ENCODE results near the gene ZNF500.

Gene ZNF500

GRCh38 chr16:4734730-4735535, 32.0 kb downstream of the ZNF500 start:
- Histone ChIP-seq H3K9me3 (ENCODE audit: low read length) (no peaks in the 10 kb centered on the region), H3K27ac (ENCODE audit: low read depth, low read length, poor library complexity, severe bottlenecking) (peak overlapping the region; percentile 42), H3K36me3 (ENCODE audit: insufficient read depth, low read length) (no peaks in the 10 kb centered on the region), H3F3A (ENCODE audit: insufficient read depth, low read length) (no peaks in the 10 kb centered on the region), H3K4me3 (ENCODE audit: low read depth, low read length, poor library complexity, severe bottlenecking) (peak overlapping the region; percentile 85), H3K9me2 (ENCODE audit: low read depth, low read length) (no peaks in the 10 kb centered on the region), H3K4me2 (ENCODE audit: low read length) (peak overlapping the region; percentile 76), H3K9ac (ENCODE audit: low read length) (peak overlapping the region; percentile 84), H3K79me2 (ENCODE audit: insufficient read depth, low read length) (no peaks in the 10 kb centered on the region), H2AFZ (ENCODE audit: low read length) (peak overlapping the region; percentile 89), H3K27me3 (ENCODE audit: insufficient read depth, low read length) (no peaks in the 10 kb centered on the region), H4K20me1 (ENCODE audit: insufficient read depth, low read length) (no peaks in the 10 kb centered on the region), H3K4me1 (ENCODE audit: insufficient read depth, low read length, severe bottlenecking) (peaks cover 15% of the 10 kb centered on the region)
- TF ChIP-seq EZH2 (IDR thresholded peaks at IDR 0.05; ENCODE audit: borderline replicate concordance, low read length) (no peak), CTCF (IDR thresholded peaks at IDR 0.05; ENCODE audit: low read length) (no peak)

- H2AFZ ChIP-seq (ENCODE audit: low read length), result peak within 1 kb of the TSS; percentile 89
- no peaks in the 10 kb centered on the region for H3K79me2 ChIP-seq (ENCODE audit: insufficient read depth, low read length)
- H3K9me3 ChIP-seq (ENCODE audit: low read length), result no peaks in the 10 kb centered on the region
- peaks cover 15% of the 10 kb centered on the region for H3K4me1 ChIP-seq (ENCODE audit: insufficient read depth, low read length, severe bottlenecking)
- H3K4me3 ChIP-seq (ENCODE audit: low read depth, low read length, poor library complexity, severe bottlenecking), result peak within 1 kb of the TSS; percentile 85
- peak within 1 kb of the TSS; percentile 84 for H3K9ac ChIP-seq (ENCODE audit: low read length)
- no peaks in the 10 kb centered on the region for H3F3A ChIP-seq (ENCODE audit: insufficient read depth, low read length)
- TF ChIP-seq CTCF (IDR thresholded peaks at IDR 0.05; ENCODE audit: low read length) (no peak), EZH2 (IDR thresholded peaks at IDR 0.05; ENCODE audit: borderline replicate concordance, low read length) (no peak)
- H3K27me3 ChIP-seq (ENCODE audit: insufficient read depth, low read length), result no peaks in the 10 kb centered on the region
- H3K4me2 ChIP-seq (ENCODE audit: low read length), result peak within 1 kb of the TSS; percentile 76
- no peaks in the 10 kb centered on the region for H4K20me1 ChIP-seq (ENCODE audit: insufficient read depth, low read length)
- peak within 1 kb of the TSS; percentile 42 for H3K27ac ChIP-seq (ENCODE audit: low read depth, low read length, poor library complexity, severe bottlenecking)
- H3K36me3 ChIP-seq (ENCODE audit: insufficient read depth, low read length), result peaks cover 4% of the 10 kb centered on the region; the same call in 1 of the 2 replicates
- no peaks in the 10 kb centered on the region for H3K9me2 ChIP-seq (ENCODE audit: low read depth, low read length)
These were observed 32.8 kb downstream of the ZNF500 start, which contains the start of the genes ANKS3 and DNAAF8 for GRCh38 chr16:4734063-4734729. ANKS3 (minus strand) TSS chr16:4734271; CDS start chr16:4730149, 4,122 bp downstream. DNAAF8 (plus strand) TSS chr16:4734537; CDS start chr16:4736515, 1,978 bp downstream.

- Histone ChIP-seq H3K36me3 (ENCODE audit: insufficient read depth, low read length) (peaks cover 4% of the 10 kb centered on the region; the same call in 1 of the 2 replicates), H3K9ac (ENCODE audit: low read length) (peak overlapping the region; percentile 84), H2AFZ (ENCODE audit: low read length) (peak overlapping the region; percentile 45; the same call in 1 of the 2 replicates), H4K20me1 (ENCODE audit: insufficient read depth, low read length) (no peaks in the 10 kb centered on the region), H3K4me2 (ENCODE audit: low read length) (peak overlapping the region; percentile 76), H3K27me3 (ENCODE audit: insufficient read depth, low read length) (no peaks in the 10 kb centered on the region), H3F3A (ENCODE audit: insufficient read depth, low read length) (no peaks in the 10 kb centered on the region), H3K9me3 (ENCODE audit: low read length) (no peaks in the 10 kb centered on the region), H3K9me2 (ENCODE audit: low read depth, low read length) (no peaks in the 10 kb centered on the region), H3K4me1 (ENCODE audit: insufficient read depth, low read length, severe bottlenecking) (peaks cover 15% of the 10 kb centered on the region), H3K4me3 (ENCODE audit: low read depth, low read length, poor library complexity, severe bottlenecking) (peak overlapping the region; percentile 85), H3K27ac (ENCODE audit: low read depth, low read length, poor library complexity, severe bottlenecking) (no peak overlapping the region), H3K79me2 (ENCODE audit: insufficient read depth, low read length) (no peaks in the 10 kb centered on the region)
- no peak for TF ChIP-seq CTCF (IDR thresholded peaks at IDR 0.05; ENCODE audit: low read length)
- TF ChIP-seq EZH2 (IDR thresholded peaks at IDR 0.05; ENCODE audit: borderline replicate concordance, low read length), result no peak
These were observed 33.3 kb downstream of the ZNF500 start for GRCh38 chr16:4733747-4734062.
